DMS153 treated with DMSO at 0.1 percent for 48 hours (cell line): ENCODE data around the gene MXD4.
A peak's percentile ranks its signal among the peaks of the same experiment; 100 is the strongest.

ENCODE experiments used
- DNase-seq: peaks from one replicate; lab custom pipeline; 2025; ENCODE audit not compliant: unreplicated experiment; lab: John Stamatoyannopoulos, UW

MXD4 gene

DNA sequence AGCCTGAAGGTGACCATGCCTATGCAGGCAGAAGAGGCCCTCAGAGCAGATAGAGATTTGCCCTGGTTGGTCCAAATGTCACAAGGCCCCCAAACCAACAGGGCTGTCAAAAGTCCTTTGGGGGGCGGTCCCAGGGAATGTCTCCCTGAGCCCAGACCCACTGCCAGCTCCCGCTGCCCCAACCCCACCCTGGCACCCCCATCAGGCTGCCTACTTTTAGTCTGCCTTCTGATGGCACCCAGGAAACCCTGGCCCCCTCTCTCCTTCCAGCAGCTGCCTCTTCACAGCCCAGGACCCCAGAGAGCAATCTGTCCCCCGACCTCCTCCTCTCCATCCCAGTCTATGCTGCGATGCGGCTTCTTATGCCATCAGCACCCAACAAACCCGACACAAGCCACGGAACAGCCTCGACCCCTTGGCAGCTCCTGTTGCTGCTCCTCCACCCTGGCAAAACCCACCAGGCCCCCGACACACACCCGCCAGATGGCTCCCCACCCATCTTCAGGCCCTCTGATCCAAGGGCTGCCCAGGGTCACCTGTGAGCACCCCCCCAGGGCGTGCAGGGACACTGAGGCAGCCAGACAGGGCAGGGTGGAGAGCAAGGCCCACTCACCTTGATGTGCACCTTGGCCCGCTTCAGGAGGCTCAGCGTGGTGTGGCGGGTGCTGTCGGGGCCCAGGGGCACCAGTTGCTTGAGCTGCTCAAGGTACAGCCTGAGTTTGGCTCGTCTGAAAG lies 9.9 kb downstream of the MXD4 start:
- no peak for DNase-seq

DNA sequence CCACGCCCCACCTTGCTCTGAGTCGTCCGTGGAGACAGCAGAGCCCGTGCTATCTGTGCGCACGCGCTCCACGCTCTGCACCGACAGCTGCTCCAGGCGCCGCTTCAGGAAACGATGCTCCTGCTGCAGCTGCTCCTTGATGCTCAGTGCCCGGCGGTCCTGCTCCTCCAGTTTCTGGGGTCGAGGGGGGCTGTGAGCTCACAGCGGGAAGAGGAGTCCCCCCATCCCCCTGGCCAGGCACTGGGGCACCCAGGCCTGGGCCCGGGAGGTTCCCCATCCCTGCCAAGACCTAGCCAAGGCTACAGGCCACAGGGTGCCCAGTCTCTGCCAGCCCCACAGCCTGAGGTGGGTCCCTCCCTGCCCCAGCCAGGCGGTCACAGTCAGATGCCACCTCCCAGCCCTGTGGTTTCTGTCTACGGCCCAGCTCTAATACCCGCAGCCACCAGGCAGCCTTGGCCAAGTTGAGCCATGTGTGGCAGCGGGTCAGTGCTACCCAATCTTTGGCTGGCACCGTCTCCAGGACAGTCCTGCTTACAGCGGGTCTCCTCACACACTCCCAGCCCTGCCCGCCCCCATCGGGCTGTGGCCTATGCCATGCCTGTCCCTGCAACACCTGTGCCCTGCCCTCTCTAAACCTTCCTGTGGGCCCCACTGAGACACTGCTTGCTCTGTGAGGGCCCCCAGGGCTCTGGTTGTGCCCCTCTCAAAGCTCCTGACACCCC lies 10.7 kb downstream of the MXD4 start:
- DNase-seq: no peak

DNA sequence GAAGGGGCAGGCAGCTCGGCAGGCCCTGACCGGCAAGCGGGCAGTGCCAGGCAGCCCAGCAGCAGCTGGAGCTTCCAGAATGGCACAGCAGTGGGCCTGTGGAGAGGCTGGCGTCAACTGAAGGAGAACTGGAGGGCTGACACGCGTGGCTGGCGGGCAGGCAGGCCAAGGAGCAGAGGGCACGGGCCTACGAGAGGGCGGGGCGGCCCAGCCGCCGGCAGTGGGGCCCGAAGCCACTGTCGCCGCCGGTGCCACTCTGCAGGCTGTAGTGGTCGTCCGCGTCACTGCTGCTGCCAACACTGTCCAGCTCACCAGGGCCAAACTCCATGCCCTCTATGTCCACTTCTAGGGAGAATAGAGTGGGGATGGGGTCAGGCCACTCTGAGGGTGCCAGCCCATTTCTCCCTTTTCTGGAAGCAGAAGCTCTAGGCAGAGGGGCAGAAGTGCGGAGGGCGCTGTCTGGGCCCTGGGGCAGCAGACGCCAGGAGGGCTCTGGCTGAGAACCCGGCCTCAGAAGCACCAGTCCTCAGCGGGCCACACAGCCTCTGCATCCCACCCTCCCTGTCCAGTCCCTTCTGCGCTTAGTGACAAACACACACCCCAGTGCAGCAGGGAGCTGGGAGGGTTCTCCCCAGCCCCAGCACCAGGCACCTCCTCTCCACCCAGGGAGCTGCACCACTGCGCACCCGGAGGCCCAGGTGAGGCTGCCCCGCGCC lies 11.4 kb downstream of the MXD4 start:
- DNase-seq: no peak

DNA sequence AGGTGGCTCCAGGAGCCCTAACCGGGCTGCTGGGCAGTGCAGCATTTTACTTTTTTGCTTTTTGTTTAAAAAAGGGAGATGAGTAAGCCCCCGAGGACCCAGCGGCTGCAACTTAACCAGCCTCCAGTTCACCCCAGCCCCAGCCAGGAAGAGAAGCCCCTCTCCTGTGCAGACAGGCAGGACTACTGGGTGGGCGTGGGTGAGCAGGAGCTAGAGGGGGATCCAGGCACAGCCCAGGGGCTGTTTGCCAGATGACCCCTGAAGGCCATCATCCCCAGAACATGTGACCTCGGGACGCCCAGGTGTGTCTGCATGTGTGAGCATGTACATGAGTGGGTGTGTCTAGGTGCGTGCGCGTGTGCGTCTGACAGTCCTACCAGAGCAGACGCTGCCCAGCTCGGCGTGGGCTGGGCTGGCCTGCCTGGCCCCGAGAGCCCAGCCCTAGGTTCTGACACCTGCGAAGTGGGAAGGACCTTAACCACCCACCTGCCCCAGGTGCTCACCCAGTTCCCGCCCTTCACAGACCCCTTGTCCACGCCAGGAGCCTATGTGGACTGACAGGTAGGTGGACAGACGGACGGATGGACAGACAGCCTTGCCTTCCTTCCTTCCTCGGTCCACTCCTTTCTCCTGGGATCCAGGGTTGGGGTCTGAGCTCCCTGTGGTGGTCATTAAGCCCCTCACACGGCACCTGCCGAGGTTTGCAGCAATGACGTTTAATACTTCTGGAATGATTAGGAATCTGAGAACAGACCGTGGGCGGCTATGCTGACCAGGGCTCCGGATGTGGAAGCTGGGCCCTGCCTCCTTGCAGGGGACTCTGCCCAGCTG lies 12.2 kb downstream of the MXD4 start:
- no peak for DNase-seq

DNA sequence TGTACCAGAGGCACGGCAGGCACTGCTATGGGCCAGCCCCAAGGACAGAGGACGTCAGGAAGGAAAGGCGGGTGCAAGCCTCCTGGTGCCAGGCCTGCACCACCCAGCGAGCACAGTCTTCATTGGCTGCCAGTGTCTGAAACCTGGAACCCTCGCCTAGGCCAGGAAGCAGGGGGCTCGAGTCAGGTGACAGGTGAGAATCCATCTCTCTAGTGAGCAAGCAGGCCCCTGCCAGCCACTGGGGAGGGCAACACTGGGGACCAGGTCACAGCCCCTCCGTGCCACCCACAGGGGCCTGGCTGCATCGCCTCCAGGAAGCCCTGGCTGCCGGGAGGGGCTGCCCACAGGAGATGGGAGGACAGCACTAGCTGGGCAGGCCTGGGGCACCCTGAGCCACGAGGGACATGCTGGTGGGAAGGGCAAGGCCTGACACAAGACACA lies 13.1 kb downstream of the MXD4 start:
- no peak for DNase-seq

DNA sequence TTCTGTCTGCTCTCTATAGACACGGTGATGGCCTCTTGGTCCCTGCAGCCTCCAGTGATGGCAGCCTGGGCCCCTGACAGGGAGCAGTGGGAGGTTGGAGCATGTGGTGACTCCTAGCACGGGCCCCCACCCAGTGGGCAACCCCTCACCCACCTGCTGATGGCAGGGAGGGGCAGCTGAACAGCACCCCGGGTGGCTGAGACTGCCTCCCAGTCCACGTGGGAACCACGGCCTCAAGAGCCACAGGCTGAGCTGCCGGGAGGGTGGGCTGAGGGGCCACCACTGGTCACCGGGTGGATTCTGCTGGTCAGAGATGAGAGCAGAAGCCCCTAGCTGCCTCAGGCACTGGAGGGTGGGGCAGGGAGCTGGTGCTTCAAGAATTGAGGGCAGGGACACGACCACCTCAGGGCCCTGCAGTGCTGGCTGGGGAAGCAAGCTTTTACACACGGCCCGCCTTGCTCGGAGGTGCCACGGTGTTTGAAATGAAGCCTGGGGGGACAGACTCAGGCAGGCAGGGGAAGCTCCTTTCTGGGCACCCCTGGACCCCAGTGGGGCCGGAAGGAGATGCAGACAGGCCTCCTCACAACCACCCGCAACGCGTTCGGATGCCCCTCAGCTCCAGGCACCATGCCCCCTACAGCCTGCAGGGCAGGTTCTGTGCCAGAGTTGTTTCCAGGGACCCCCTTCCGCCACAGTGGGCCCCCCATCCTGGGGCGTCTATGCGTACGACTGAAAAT lies 13.7 kb downstream of the MXD4 start:
- no peak for DNase-seq

DNA sequence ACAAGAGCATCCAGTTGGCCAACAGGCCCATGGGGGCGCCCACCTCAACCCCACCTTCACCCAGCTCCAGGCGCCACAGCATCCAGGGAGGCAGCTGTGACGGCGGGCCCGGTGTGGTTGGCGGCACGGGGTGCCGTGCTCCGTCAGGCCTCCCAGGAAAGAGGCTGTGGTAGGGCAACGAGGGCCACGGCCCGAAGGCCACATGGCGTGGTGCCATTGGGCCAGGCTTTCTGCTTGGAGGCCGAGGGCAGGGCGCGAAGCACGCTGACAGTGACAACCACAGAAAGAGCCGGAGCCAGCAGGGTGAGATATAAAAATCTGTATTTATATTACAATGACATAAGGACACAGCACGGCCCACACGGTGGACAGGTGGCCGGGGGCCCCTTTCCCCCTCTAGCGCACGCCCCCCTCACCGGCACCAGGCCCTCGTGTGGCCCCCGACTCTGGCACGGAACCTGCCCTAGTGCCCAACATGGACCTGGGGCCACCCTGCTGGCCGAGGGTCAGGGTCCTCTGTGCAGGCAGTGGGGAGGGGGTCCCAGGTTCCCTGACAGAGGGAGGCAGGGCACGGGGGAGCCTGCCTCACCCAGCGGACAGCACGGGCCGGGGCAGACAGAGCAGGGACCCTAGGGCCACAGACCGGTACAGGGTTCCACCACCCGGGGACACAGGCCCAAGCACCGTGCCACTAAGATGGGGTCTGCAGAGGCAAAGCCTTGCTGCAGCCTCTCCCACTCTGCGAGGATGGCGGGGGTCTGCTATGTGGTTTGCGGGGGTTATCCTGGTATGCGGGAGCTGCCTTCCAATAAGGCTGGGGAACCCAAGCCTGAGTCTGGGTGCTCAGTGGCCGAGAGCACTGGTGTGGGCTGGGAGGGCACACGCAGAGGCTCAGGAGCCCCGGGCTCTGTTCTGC lies 14.5 kb downstream of the MXD4 start:
- DNase-seq: no peak

DNA sequence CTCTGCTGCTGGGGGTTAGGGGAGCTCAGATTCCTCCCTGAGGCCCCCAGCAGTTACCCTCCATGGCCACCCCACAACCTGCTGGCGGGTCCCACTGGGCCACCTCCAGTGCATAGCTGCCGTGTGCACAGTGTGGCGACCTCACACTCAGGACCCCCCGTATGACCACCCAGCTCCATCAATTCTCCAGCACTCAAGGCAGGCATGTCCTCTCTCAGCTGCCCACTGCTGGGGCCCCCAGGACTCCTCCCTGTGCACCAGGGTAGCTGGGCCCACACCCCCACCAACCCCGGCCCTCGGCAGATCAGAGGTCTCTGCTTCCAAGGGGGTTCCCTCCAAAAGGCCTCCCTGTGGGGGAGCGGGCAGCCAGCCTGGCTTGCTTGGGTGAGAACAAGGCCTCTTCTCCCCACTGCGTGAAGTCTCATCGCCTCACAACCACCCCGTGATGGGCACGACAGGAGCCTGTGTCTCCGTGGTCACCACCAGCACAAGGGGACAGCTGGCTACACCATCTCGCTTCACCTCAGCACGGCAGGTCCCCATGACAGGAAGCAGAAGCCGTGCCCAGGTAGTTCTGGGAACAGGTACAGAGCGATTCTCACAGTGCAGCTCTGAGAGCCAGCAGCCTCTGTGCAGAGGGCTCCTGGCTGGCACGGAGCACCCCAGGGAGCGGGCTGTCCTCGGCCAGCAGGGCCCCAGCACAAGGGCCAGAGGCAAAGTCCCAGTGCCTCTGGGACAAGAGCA lies 15.4 kb downstream of the MXD4 start:
- DNase-seq: no peak

DNA sequence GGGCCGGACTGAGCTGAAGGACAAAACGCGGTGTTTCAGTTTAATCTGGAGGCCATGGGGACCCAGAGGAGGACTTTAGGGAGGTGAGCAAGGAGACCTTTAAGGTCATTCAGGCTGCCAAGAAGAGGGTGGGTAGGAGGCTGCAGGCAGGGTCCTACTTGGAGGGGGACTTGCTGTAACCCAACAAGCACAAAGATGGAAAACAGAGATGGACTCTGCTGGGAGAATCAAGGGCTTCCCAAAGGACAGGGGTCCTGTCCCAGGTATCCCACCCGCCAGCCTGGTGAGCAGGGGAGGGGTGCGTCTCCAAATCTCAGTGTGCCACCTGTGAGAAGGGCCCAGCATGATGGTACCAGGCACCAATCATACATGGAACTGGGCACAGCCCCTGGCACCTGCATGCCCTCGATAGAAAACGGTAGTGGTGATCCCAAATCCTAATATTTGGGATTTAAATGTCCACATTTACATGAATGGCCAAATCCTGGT lies 16.1 kb downstream of the MXD4 start:
- no peak for DNase-seq

DNA sequence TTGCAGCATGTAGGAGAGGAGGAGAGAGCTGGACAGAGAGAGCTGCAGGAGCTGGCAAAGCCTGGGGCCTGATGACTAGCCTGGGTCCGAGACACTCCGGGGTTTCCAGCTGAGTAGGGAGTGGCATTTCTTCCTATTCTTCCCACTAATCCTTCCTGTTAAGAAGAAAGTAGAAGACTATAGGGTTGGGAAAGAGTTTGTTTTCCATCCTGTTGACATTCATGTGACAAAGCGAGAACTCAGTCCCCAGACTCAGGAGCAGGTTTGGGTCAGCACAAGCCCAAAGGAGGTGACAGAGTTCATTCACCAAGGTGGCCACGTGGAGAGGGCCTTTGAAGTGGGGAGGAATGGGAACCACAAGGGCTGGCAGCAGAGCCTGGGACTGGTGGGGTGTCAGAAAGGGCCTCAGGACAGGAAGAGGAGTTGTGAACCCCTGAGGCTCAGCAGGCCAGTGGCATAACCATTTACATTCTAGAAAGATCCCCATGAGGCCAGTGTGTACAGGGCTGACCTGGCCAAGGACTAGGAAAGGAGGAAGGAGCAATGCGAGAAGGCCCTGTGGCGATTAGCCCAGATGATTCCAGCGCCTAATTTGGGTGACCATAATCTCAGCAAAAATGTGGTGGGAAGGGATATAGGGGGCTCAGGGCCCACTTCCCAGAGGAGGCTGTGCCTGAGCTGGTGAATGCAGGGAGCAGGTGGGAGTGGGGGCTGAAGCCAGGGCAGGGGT lies 16.7 kb downstream of the MXD4 start:
- DNase-seq: no peak

DNA sequence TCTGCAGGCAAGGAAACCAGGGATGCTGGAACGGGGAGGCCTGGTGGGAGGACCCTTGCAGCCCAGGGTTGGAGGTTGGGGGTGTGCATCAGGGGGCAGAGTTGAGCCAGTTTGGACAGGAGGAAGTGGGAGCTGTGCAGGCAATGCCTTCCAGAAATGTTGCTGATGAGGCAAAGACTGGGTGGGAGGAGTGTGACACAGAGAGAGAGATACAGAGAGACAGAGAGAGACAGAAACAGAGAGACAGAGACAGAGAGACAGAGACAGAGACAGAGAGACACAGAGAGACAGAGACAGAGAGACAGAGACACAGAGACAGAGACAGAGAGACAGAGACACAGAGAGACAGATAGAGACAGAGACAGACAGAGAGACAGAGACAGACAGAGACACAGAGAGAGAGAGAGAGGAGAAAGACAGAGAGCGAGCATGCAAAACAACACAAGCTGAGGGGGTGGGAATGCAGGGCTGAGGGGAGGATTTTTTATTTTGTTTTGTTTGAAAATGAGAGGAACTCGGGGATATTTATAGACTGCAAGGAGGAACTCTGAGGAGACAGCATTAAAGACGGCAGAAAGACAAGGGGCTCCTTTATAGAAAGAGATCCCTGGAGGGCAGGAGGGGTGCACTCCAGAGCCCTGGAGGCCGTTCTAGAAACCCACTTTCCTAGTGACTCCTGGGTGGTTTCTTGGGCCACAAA lies 18.1 kb downstream of the MXD4 start:
- DNase-seq: no peak

DNA sequence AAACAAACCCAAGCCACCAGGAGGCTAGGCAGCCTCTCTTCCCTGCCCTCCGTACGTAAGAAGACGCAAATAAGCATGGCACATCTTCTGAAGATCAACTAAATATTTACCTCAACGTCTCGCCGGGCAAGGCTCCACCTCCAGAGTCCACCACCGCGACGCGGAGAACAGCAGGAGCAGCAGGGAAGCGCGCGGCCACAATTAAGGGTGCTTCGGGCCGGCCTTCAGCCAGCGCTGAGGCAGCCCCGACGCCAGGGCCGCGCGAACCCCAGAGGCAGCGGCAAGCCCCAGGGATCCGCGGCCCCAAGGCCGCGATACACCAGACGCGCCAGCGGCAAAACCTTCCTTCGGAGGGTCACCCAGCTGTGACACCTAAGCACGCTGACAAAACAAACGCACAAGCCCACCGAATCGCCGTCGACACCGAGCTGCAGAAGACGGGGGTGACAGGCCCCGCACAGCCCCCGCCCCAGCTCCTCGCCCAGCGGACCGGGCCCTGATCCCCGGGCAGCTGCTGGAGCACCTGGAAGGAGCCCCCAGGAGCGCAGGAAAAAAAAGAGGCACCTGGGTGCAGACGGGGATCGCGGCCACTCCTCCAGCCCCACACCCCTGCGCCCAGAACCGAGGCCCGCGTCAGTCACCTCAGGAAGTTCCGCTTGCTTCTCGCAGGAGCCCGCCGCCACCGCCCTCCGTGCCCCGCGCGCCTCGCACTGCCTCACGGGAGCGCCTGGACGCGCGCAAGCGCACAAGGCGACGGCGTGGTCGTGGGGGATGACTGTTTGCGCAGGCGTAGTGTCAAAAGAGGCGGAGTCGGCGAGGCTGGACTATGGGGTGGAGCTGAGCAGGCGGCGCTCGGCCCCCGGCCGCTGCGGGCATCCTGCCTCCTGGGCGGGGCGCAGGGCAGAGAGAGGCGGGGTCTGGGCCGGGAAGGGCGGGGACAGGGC lies 20.2 kb downstream of the MXD4 start, which contains the start of the genes HAUS3 and POLN:
Gene HAUS3, minus strand, starts transcription at position 712 of the 944 bp plus-strand sequence. CDS start 1,175 bp downstream, outside the sequence.
Gene POLN, minus strand, starts transcription at position 712 of the 944 bp plus-strand sequence. CDS start 12,890 bp downstream, outside the sequence.
- DNase-seq: peak; percentile 79

DNA sequence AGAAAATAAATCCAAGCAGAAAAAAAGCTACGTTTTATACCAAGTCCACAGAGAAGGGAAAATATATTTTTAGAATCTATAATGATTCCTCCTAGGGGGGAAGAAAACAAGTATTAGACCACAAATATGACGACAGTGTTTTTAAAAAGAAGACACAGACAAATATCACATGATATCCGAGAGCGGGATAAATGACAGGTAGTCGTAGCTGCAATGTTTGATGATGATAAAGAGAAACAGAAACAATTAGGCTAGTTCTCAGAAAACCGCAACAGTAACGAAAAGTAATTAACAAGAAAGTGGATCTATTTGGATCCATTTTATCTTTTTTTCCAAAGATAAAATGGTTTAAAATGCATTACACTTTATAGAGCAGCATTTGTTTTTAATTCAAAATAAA lies 20.9 kb downstream of the MXD4 start:
- DNase-seq: no peak

DNA sequence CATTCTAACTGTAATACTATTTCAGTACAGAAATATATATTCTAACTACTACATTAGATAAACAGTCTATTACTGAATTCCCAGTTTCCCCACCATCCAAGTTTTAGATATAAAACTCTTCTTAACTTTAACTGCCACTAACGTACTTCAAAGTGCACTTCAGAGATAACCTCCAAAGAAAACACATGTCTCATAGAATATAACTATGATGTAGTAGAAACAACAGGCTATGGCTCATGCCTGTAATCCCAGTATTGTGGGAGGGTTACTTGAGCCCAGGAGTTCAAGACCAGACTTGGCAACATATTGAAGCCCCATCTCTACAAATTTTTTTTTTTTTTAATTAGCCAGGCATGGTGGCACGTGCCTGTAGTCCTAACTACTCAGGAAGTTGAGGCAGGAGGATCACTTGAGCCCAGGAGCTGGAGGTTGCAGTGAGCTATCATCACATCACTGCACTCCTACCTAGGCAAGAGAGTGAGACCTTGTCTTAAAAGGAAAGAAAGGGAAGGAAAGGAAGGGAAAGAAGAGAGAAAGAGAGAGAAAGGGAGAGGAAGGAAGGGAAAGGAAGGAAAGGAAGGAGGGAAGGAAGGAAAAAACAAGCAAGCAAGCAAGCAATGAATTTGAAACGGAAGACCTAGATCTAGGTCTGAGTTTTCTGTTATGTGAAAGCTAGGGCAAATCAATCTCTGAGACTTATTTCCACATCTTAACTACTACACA lies 24.8 kb downstream of the MXD4 start:
- no peak for DNase-seq

DNA sequence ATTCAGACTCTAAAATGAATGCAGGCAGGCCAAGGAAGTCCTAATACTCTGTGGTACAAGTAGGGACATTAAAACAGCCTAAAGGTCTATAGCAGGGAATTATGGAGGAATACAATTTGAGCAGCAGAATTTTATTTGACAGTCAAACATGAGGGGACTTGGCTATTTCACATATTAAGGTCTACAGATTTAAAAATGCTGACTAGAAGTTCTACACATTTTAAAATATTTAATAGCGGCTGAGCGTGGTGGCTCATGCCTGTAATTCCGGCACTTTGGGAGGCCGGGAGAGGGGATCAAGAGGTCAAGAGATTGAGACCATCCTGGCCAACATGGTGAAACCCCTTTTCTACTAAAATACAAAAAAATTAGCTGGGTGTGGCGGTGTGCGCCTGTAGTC lies 30.8 kb downstream of the MXD4 start:
- DNase-seq: no peak
